ENCODE measurements around the gene ZNF580. TPM values are rescaled to one million over a fixed set of nuclear protein-coding genes. Genes with fewer than 3 reads are reported as not detected.

The ZNF580 gene
- total RNA-seq, 1 experiment from 2014 or later: 22.8 TPM

DNA sequence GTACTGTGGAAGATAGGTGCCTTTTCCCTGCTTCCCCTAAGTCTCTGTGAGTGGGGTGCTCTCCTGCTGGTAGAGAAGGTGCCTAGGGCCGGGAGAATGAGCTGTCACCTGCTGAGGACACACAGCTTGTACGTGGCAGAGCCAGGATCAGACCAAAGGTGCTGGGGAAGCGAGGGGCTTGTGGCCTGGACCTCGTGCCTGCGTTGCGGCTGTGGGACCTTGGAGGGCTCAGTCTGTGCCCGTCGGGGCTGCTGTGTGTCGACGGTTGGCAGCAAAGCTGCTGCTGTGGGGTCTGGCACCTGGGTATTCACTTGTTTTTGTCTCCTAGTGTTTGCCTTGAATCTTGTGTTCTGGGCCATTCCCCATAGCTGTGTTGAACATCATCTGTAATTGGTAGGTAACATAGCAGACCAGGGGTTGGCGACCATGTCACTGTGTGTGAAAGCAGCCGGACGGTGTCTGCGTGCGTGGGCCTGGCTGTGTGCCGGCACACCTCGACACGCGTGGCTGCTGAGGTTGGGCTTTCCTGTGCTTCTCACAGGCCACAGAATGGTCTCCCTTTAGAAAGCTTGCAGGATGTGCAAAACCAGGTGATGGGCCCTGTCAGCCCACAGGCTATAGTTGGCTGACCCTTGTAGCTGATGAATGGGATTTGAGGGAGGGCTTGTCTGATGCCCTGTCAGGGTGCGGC lies 23.2 kb downstream of the ZNF580 start:
- Histone ChIP-seq H3K23me2 (ENCODE audit: insufficient read length, low read depth, low read length, poor library complexity, severe bottlenecking) (no peaks in the 10 kb centered on the region), H2AK5ac (ENCODE audit: insufficient read length, low read length) (no peak overlapping the region), H2BK120ac (ENCODE audit: low read depth, low read length, poor library complexity, severe bottlenecking) (no peak overlapping the region), H3K18ac (ENCODE audit: insufficient read length, low read depth, low read length) (no peak overlapping the region), H3K9me3 (ENCODE audit: control insufficient read depth, low read depth, low read length) (no peaks in the 10 kb centered on the region), H3K9ac (ENCODE audit: extremely low read depth, insufficient read length, low read length) (no peak overlapping the region), H3K27ac (ENCODE audit: insufficient read length, low read depth, low read length) (no peak overlapping the region), H4K91ac (ENCODE audit: insufficient read length, low read depth, low read length) (no peak overlapping the region), H3K56ac (ENCODE audit: insufficient read length, low read depth, low read length) (no peak overlapping the region), H3K79me2 (ENCODE audit: insufficient read depth, low read length) (peaks cover 17% of the 10 kb centered on the region; the same call in 1 of the 2 replicates), H3K14ac (ENCODE audit: insufficient read depth, low read length) (no peak overlapping the region), H3K4ac (ENCODE audit: low read depth, low read length) (no peak overlapping the region), H2BK20ac (ENCODE audit: low read depth, low read length, poor library complexity, severe bottlenecking) (no peak overlapping the region), H4K5ac (ENCODE audit: insufficient read length, low read depth, low read length) (no peak overlapping the region), H3T11ph (ENCODE audit: low read length) (no peak overlapping the region), H3K4me1 (ENCODE audit: insufficient read depth, low read length) (no peaks in the 10 kb centered on the region), H2AFZ (ENCODE audit: low read length) (no peak overlapping the region), H3K79me1 (ENCODE audit: insufficient read depth, low read depth, low read length, poor library complexity, severe bottlenecking) (no peaks in the 10 kb centered on the region), H2BK15ac (ENCODE audit: low read depth, low read length) (no peak overlapping the region), H2BK12ac (ENCODE audit: insufficient read length, low read depth, low read length) (no peak overlapping the region), H4K8ac (replicated peaks; ENCODE audit: insufficient read length, low read depth, low read length) (no peak overlapping the region), H3K23ac (ENCODE audit: insufficient read length, low read depth, low read length) (no peak overlapping the region), H2BK5ac (ENCODE audit: insufficient read length, low read length) (no peak overlapping the region), H3K27me3 (ENCODE audit: insufficient read depth, low read length) (no peaks in the 10 kb centered on the region), H3K4me2 (ENCODE audit: insufficient read depth, insufficient read length, low read length) (no peak overlapping the region), H4K20me1 (ENCODE audit: control insufficient read depth, insufficient read depth, insufficient read length) (no peaks in the 10 kb centered on the region)
- H3K9me3 Mint-ChIP-seq: no peaks in the 10 kb centered on the region
- TF ChIP-seq, protein P1, sequence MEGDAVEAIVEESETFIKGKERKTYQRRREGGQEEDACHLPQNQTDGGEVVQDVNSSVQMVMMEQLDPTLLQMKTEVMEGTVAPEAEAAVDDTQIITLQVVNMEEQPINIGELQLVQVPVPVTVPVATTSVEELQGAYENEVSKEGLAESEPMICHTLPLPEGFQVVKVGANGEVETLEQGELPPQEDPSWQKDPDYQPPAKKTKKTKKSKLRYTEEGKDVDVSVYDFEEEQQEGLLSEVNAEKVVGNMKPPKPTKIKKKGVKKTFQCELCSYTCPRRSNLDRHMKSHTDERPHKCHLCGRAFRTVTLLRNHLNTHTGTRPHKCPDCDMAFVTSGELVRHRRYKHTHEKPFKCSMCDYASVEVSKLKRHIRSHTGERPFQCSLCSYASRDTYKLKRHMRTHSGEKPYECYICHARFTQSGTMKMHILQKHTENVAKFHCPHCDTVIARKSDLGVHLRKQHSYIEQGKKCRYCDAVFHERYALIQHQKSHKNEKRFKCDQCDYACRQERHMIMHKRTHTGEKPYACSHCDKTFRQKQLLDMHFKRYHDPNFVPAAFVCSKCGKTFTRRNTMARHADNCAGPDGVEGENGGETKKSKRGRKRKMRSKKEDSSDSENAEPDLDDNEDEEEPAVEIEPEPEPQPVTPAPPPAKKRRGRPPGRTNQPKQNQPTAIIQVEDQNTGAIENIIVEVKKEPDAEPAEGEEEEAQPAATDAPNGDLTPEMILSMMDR (conservative IDR thresholded peaks at IDR 0.05): no peak
- H3K4me1 Mint-ChIP-seq: peaks cover 0 to 5% of the 10 kb centered on the region in 2 experiments; a peak in 2 of 4 replicates
- no peak overlapping the region for H3K27ac Mint-ChIP-seq
- H3K4me3 Mint-ChIP-seq: no peak overlapping the region
- H3K27me3 Mint-ChIP-seq (ENCODE audit: low read depth): no peaks in the 10 kb centered on the region
- DNase-seq: no peak
- peaks cover 77 to 91% (median 90%) of the 10 kb centered on the region in 3 experiments for H3K36me3 Mint-ChIP-seq (ENCODE audit: insufficient read depth in 1 of 3, low read depth in 3 of 3)
- WGBS (ENCODE audit: extremely low coverage, insufficient read length, low lambda C conversion rate): no CpG with 5 or more reads among the region's 20 CpGs
